Muscle layer of colon (tissue), 2 donors: Measurements from ENCODE around the gene ZNF423.

Source experiments
- H3K27ac ChIP-seq: one replicate; pipeline ENCODE4 v1.7.0; 2013; ENCODE audit warnings: low read depth, mild to moderate bottlenecking, low read length, moderate library complexity
- H3K27me3 ChIP-seq, 2 donors: one replicate each; pipeline ENCODE4 v1.7.0; 2013; ENCODE audit warnings: low read length in 2 of 2, mild to moderate bottlenecking in 2 of 2; ENCODE audit not compliant: insufficient read depth in 2 of 2, control insufficient read depth in 1 of 2
- H3K36me3 ChIP-seq: one replicate; pipeline ENCODE4 v1.7.0; 2013; ENCODE audit warnings: mild to moderate bottlenecking, low read length; ENCODE audit not compliant: insufficient read depth
- H3K4me1 ChIP-seq: one replicate; pipeline ENCODE4 v1.7.0; 2013; ENCODE audit warnings: mild to moderate bottlenecking, low read length; ENCODE audit not compliant: insufficient read depth
- H3K4me3 ChIP-seq, 2 donors: one replicate each; pipeline ENCODE4 v1.7.0; 2013; ENCODE audit warnings: low read length in 2 of 2, low read depth in 1 of 2, mild to moderate bottlenecking in 1 of 2, moderate library complexity in 1 of 2
- H3K9ac ChIP-seq: one replicate; pipeline ENCODE4 v1.7.0; 2013; ENCODE audit warnings: low read length
- H3K9me3 ChIP-seq: one replicate; pipeline ENCODE4 v1.7.0; 2013; ENCODE audit warnings: mild to moderate bottlenecking, low read length
- donor health status: abdominal sarcoma.
- donor health status: Adenocarcinoma of cecum.

ZNF423 gene

GRCh38 chr16:49706620-49707355 lies 149.1 kb downstream of the ZNF423 start:
- Histone ChIP-seq H3K36me3 (no peaks in the 10 kb centered on the region), H3K9me3 (no peaks in the 10 kb centered on the region), H3K4me1 (peaks cover 7% of the 10 kb centered on the region), H3K27me3 (no peaks in the 10 kb centered on the region), H3K4me3 (no peak overlapping the region), H3K9ac (no peak overlapping the region), H3K27ac (no peak overlapping the region)

GRCh38 chr16:49704586-49705155 lies 151.2 kb downstream of the ZNF423 start:
- peaks cover 13% of the 10 kb centered on the region for H3K4me1 ChIP-seq
- H3K27me3 ChIP-seq, result no peaks in the 10 kb centered on the region
- H3K36me3 ChIP-seq, result no peaks in the 10 kb centered on the region
- H3K9me3 ChIP-seq, result no peaks in the 10 kb centered on the region
- no peak overlapping the region for H3K4me3 ChIP-seq
- no peak overlapping the region for H3K27ac ChIP-seq
- H3K9ac ChIP-seq, result no peak overlapping the region

- no peaks in the 10 kb centered on the region for H3K9me3 ChIP-seq
- no peaks in the 10 kb centered on the region for H3K27me3 ChIP-seq
- H3K27ac ChIP-seq, result no peak overlapping the region
- H3K36me3 ChIP-seq, result no peaks in the 10 kb centered on the region
- H3K4me1 ChIP-seq, result peaks cover 21% of the 10 kb centered on the region
- H3K9ac ChIP-seq, result no peak overlapping the region
- no peak overlapping the region for H3K4me3 ChIP-seq
These were observed 152.4 kb downstream of the ZNF423 start for GRCh38 chr16:49703483-49703882.

- no peak overlapping the region for H3K9ac ChIP-seq
- H3K4me3 ChIP-seq, result no peak overlapping the region
- H3K36me3 ChIP-seq, result no peaks in the 10 kb centered on the region
- no peaks in the 10 kb centered on the region for H3K9me3 ChIP-seq
- H3K4me1 ChIP-seq, result peaks cover 21% of the 10 kb centered on the region
- no peaks in the 10 kb centered on the region for H3K27me3 ChIP-seq
- no peak overlapping the region for H3K27ac ChIP-seq
These were observed 154.0 kb downstream of the ZNF423 start for GRCh38 chr16:49701789-49702494.

GRCh38 chr16:49701065-49701685 lies 154.7 kb downstream of the ZNF423 start:
- H3K9ac ChIP-seq, result no peak overlapping the region
- H3K27me3 ChIP-seq, result no peaks in the 10 kb centered on the region
- no peaks in the 10 kb centered on the region for H3K36me3 ChIP-seq
- no peaks in the 10 kb centered on the region for H3K9me3 ChIP-seq
- peaks cover 21% of the 10 kb centered on the region for H3K4me1 ChIP-seq
- no peak overlapping the region for H3K4me3 ChIP-seq
- no peak overlapping the region for H3K27ac ChIP-seq

GRCh38 chr16:49700251-49701064 lies 155.5 kb downstream of the ZNF423 start:
- Histone ChIP-seq H3K36me3 (no peaks in the 10 kb centered on the region), H3K4me1 (peaks cover 21% of the 10 kb centered on the region), H3K9me3 (no peaks in the 10 kb centered on the region), H3K27ac (no peak overlapping the region), H3K4me3 (no peak overlapping the region), H3K27me3 (no peaks in the 10 kb centered on the region), H3K9ac (no peak overlapping the region)

- Histone ChIP-seq H3K27me3 (no peaks in the 10 kb centered on the region), H3K27ac (no peak overlapping the region), H3K36me3 (no peaks in the 10 kb centered on the region), H3K4me1 (peaks cover 21% of the 10 kb centered on the region), H3K4me3 (no peak overlapping the region), H3K9me3 (no peaks in the 10 kb centered on the region), H3K9ac (no peak overlapping the region)
These were observed 156.1 kb downstream of the ZNF423 start for GRCh38 chr16:49699841-49700175.

GRCh38 chr16:49698931-49699840 lies 156.7 kb downstream of the ZNF423 start:
- Histone ChIP-seq H3K4me1 (peaks cover 21% of the 10 kb centered on the region), H3K9me3 (no peaks in the 10 kb centered on the region), H3K4me3 (no peak overlapping the region), H3K9ac (no peak overlapping the region), H3K27ac (no peak overlapping the region), H3K36me3 (no peaks in the 10 kb centered on the region), H3K27me3 (no peaks in the 10 kb centered on the region)

GRCh38 chr16:49698453-49698815 lies 157.5 kb downstream of the ZNF423 start:
- Histone ChIP-seq H3K4me1 (peaks cover 21% of the 10 kb centered on the region), H3K9me3 (no peaks in the 10 kb centered on the region), H3K9ac (no peak overlapping the region), H3K4me3 (no peak overlapping the region), H3K27me3 (no peaks in the 10 kb centered on the region), H3K36me3 (no peaks in the 10 kb centered on the region), H3K27ac (no peak overlapping the region)

- Histone ChIP-seq H3K9ac (no peak overlapping the region), H3K9me3 (no peaks in the 10 kb centered on the region), H3K36me3 (no peaks in the 10 kb centered on the region), H3K27me3 (no peaks in the 10 kb centered on the region), H3K4me1 (peaks cover 16% of the 10 kb centered on the region), H3K27ac (no peak overlapping the region), H3K4me3 (no peak overlapping the region)
These were observed 158.1 kb downstream of the ZNF423 start for GRCh38 chr16:49697631-49698452.
